Prostate gland (tissue), 2 donors: ENCODE measurements around the gene IPO11. TPM values are rescaled to one million over a fixed set of nuclear protein-coding genes. Genes with fewer than 3 reads are reported as not detected.

Source experiments
- DNase-seq: peaks from one replicate; pipeline ENCODE4 v3.0.0-alpha.2; 2019; ENCODE audit warnings: low spot score
- H3K27ac ChIP-seq, 2 donors: fragments of 200-600 bp; sonication (generic); 2 replicates each; pipeline ENCODE4 v1.5.1; 2017 to 2019
- H3K27me3 ChIP-seq: fragments of 200-600 bp; sonication (generic); replicated peaks from 2 replicates; pipeline ENCODE4 v1.5.1; 2019; ENCODE audit not compliant: insufficient read depth
- H3K36me3 ChIP-seq, 2 donors: fragments of 200-600 bp; sonication (generic); 1 replicate in 1 of 2; 2 replicates in 1 of 2; pipeline versions ENCODE4 v1.5.1 to v1.8.1; 2017 to 2019
- H3K4me1 ChIP-seq: fragments of 200-600 bp; sonication (generic); replicated peaks from 2 replicates; pipeline ENCODE4 v1.5.1; 2019
- H3K4me3 ChIP-seq, 2 donors: fragments of 200-600 bp; sonication (generic); 2 replicates each; pipeline ENCODE4 v1.5.1; 2017 to 2019
- H3K9me3 ChIP-seq: fragments of 200-600 bp; sonication (generic); 2 replicates; pipeline ENCODE4 v1.5.1; 2017
- CTCF ChIP-seq, 4 experiments: fragments of 200-600 bp in 2 of 4; fragments of 450-650 bp in 2 of 4; sonication (generic) in 2 of 4; IDR thresholded peaks; 1 replicate in 3 of 4; 2 replicates in 1 of 4; pipeline ENCODE4 v1.5.1; 2016 to 2019; ENCODE audit warnings: antibody characterized with exemption in 4 of 4, mild to moderate bottlenecking in 2 of 4, moderate library complexity in 2 of 4
- POLR2A ChIP-seq: fragments of 450-650 bp; IDR thresholded peaks from one replicate; pipeline ENCODE4 v1.6.1; 2016; ENCODE audit warnings: antibody characterized with exemption, mild to moderate bottlenecking
- POLR2AphosphoS5 ChIP-seq: sonication (generic); formaldehyde crosslinking; IDR thresholded peaks from one replicate; pipeline ENCODE4 v1.6.1; 2017; ENCODE audit warnings: antibody characterized with exemption
- WGBS: methylation state at CpG from one replicate; pipeline ENCODE4 v1.1.5; 2018; 5-methylcytosine and 5-hydroxymethylcytosine counted together
- intact Hi-C: fragments of 100-400 bp; cut with DNase I; formaldehyde crosslinking; loops from one replicate; pipeline ENCODE4 v1.14.2; 2022
- total RNA-seq, 2 donors: library from RNA; depleted of rRNA; stranded (reverse); fragments of >200 nt; gene quantifications; one replicate each; pipeline ENCODE4 v1.1.0, GENCODE V29; 2016

The IPO11 gene
- total RNA-seq, 2 donors from 2014 or later = 15.5 to 36.2 TPM

GRCh38 chr5:62432621-62433064, 20.1 kb downstream of the IPO11 start:
- Histone ChIP-seq H3K36me3 (no peaks in the 10 kb centered on the region), H3K4me1 (no peaks in the 10 kb centered on the region), H3K27me3 (no peaks in the 10 kb centered on the region), H3K4me3 (no peak overlapping the region), H3K9me3 (no peaks in the 10 kb centered on the region), H3K27ac (peak overlapping the region; percentile 26 to 41)
- DNase-seq = no peak
- WGBS = 63% methylated on average over 5 of the region's 5 CpGs
- intact Hi-C loops = no loop called here
- TF ChIP-seq POLR2AphosphoS5 (no peak), CTCF (IDR thresholded peaks at IDR 0.05) (no peak), POLR2A (no peak)

GRCh38 chr5:62448528-62448927, 36.0 kb downstream of the IPO11 start:
- Histone ChIP-seq H3K4me3 (no peak overlapping the region), H3K9me3 (no peaks in the 10 kb centered on the region), H3K36me3 (no peaks in the 10 kb centered on the region), H3K27ac (no peak overlapping the region), H3K27me3 (no peaks in the 10 kb centered on the region), H3K4me1 (no peaks in the 10 kb centered on the region)
- intact Hi-C loops = no loop called here
- DNase-seq = no peak
- TF ChIP-seq POLR2AphosphoS5 (no peak), POLR2A (no peak), CTCF (IDR thresholded peaks at IDR 0.05) (no peak)
- WGBS = 96% methylated on average over 5 of the region's 5 CpGs

GRCh38 chr5:62450259-62450658, 37.7 kb downstream of the IPO11 start:
- H3K9me3 ChIP-seq = no peaks in the 10 kb centered on the region
- DNase-seq = no peak
- intact Hi-C loops = no loop called here
- H3K27ac ChIP-seq = no peak overlapping the region
- no peak overlapping the region for H3K4me3 ChIP-seq
- no peaks in the 10 kb centered on the region for H3K4me1 ChIP-seq
- H3K27me3 ChIP-seq = no peaks in the 10 kb centered on the region
- H3K36me3 ChIP-seq = no peaks in the 10 kb centered on the region
- no peak for TF ChIP-seq POLR2A
- no peak for TF ChIP-seq CTCF (IDR thresholded peaks at IDR 0.05)
- no peak for TF ChIP-seq POLR2AphosphoS5
- 86% methylated on average over 2 of the region's 2 CpGs for WGBS

- H3K4me3 ChIP-seq = no peak overlapping the region
- H3K36me3 ChIP-seq = no peaks in the 10 kb centered on the region
- no peak overlapping the region for H3K27ac ChIP-seq
- intact Hi-C loops = no loop called here
- H3K9me3 ChIP-seq = no peaks in the 10 kb centered on the region
- H3K27me3 ChIP-seq = no peaks in the 10 kb centered on the region
- H3K4me1 ChIP-seq = no peaks in the 10 kb centered on the region
- no peak for DNase-seq
- WGBS = 100% methylated on average over 1 of the region's 1 CpG
- no peak for TF ChIP-seq POLR2A
- no peak for TF ChIP-seq CTCF (IDR thresholded peaks at IDR 0.05)
- TF ChIP-seq POLR2AphosphoS5 = no peak
Measured at GRCh38 chr5:62457071-62457470, 44.5 kb downstream of the IPO11 start.

GRCh38 chr5:62460578-62460983, 48.0 kb downstream of the IPO11 start:
- DNase-seq = no peak
- Histone ChIP-seq H3K27me3 (no peaks in the 10 kb centered on the region), H3K4me3 (no peak overlapping the region), H3K9me3 (no peaks in the 10 kb centered on the region), H3K4me1 (no peaks in the 10 kb centered on the region), H3K36me3 (no peaks in the 10 kb centered on the region), H3K27ac (no peak overlapping the region)
- intact Hi-C loops = loop anchor here (2.0 kb wide), 1 partner anchor 318 kb away; no protein-coding TSS in a partner anchor
- TF ChIP-seq CTCF (IDR thresholded peaks at IDR 0.05) = peak; percentile 19 to 69 (median 60)
- no peak for TF ChIP-seq POLR2AphosphoS5
- no peak for TF ChIP-seq POLR2A
